KBM-7 (cell line): ENCODE measurements around the gene HINT2.

Experiments
- DNase-seq: peaks from one replicate; pipeline ENCODE4 v3.0.0-alpha.2; 2015
- in situ Hi-C: fragments of 300-500 bp; cut with MboI; formaldehyde crosslinking; loops from 2 replicates; pipeline ENCODE4 v1.14.3; 2020; ENCODE audit warnings: low sequenced_read_pairs, low pct_unique_long_range_greater_than_20kb, mixed read lengths

Gene HINT2

GRCh38 chr9:35814106-35814840 lies 569 bp downstream of the HINT2 start:
- peak; percentile 68 for DNase-seq
- in situ Hi-C loops, result no loop called here

DNA sequence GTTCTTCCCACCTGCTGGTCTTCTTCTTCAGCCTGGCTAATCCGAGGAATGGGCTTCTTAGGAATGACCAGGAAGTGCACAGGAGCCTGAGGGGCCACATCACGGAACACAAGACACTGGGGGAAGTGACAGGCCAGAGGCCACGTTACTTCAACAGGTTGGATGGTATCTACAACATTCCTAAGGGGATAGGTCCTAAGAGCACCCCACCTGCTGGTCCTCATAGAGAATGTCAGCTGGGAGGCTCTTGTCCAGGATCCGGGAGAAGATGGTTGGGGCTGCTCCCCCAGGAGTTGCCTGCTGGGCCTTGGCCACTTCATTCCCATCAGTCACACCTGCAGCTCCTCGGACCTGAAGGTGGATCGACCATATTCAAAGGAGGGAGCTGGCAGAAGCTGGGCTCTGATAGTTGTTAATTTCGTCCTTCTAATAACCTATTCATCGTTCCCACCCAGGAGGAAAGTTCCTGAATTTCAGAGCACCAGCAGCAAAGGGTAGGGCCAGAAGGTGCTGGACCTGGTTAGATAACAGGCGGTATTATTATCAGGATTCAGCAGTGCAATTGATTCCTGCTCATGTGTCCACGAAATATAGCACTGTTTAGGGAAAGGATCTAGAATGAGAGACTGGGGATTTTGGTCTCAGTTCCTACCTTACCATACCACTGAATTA lies 1.3 kb downstream of the HINT2 start:
- DNase-seq, result no peak
- in situ Hi-C loops, result no loop called here

- peak; percentile 98 for DNase-seq
- in situ Hi-C loops, result no loop called here
These were observed 2.7 kb downstream of the HINT2 start, which contains the start of gene SPAG8 for GRCh38 chr9:35812025-35812602. SPAG8 (minus strand) TSS chr9:35812262; CDS start chr9:35812147, 115 bp downstream.

DNA sequence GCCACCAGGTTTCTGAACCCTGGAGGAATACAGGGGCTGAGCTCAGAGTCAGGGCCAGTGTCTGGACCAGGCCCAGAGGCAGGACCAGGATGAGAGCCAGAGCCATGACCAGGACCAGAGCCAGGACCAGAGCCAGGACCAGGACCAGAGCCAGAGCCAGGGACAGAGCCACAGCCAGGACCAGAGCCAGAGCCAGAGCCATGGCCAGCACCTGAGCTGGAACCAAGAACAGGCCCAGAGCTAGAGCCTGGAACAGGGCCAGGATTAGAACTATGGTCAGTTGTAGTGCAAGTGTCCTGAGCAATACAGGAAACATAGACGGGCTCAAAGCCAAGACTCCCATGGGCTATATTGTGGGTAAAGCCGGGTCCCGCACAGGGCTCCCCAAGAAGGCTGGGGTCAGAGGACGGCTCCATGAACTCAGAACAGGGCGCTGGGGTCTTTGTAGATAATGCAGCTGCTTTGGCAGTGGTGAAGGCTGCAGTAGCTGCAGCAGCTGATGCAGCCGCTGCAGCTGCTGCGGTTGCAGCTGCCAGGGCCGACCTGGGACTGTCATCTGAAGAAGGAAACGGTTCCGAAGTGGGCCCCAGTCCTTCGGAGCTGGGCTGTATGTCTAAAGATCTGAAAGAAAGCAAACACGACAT lies 3.3 kb downstream of the HINT2 start:
- no peak for DNase-seq
- in situ Hi-C loops, result no loop called here

DNA sequence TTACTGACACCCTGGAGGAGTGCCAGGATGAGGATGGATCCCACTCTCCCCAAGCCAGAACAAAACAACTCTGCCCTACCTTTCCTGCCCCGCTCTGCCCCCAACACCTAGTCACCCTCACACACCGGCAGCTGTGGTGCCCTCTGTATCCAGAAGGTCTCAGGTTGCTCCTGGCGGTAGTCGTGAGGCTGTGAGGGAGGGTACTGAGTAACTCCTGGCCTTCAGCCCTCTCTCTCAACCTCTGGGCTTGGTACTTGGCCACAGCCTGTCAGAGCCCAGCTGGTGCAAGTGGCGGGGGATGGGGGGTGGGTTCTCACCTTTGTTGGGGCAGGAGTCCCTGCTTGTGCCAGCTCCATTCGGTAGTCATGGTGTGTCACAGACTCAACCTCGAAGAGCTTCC lies 4.7 kb downstream of the HINT2 start:
- DNase-seq, result no peak
- in situ Hi-C loops, result no loop called here

- no peak for DNase-seq
- in situ Hi-C loops, result no loop called here
These were observed 6.4 kb downstream of the HINT2 start for GRCh38 chr9:35808433-35808832.

DNA sequence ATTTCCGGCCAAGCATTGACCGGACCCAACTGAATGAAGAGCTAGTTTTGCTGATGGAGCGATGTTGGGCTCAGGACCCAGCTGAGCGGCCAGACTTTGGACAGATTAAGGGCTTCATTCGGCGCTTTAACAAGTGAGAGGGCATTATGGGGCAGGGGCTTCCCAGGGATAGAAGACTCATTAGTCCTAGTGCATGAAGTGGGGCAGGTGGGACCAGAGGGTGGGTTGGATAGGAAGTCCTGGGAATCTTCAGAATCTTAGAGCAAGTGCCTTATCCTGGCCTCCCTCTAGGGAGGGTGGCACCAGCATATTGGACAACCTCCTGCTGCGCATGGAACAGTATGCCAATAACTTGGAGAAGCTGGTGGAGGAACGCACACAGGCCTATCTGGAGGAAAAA lies 8.7 kb downstream of the HINT2 start:
- DNase-seq, result no peak
- in situ Hi-C loops, result no loop called here

DNA sequence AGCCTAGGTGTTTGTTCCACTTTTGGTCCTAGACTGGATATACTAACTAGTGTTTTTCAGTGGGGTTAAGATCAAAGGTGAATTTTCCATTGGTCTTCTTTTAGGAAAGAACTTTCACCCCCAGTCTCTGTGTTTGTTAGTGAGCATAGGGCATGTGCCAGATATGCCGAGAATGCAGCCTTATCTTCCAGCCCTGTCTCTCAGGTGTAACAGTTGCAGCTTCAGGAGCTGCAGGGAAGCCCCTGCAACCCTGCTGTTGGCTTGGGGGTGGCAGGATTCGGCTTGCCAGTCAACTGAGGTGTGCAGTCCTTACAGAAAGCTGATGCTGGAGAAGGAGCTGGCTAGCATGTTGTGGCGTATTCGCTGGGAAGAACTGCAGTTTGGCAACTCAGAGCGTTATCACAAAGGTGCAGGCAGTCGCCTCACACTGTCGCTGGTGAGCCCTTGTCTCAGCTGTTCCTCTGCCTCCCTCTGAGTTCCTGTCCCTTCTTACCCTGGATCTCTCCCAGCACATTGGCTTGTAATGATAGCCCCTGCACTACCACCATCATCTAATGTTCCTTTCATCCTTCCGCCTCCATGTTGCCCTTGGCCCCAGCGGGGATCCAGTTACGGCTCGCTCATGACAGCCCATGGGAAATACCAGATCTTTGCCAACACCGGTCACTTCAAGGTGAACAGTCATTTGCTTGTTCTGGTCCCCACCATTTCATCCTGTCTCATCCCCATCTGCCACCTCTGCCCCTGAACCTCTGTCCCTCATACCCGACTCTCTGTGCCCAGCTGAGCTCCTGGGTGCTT lies 13.3 kb downstream of the HINT2 start:
- in situ Hi-C loops, result no loop called here
- DNase-seq, result no peak

DNA sequence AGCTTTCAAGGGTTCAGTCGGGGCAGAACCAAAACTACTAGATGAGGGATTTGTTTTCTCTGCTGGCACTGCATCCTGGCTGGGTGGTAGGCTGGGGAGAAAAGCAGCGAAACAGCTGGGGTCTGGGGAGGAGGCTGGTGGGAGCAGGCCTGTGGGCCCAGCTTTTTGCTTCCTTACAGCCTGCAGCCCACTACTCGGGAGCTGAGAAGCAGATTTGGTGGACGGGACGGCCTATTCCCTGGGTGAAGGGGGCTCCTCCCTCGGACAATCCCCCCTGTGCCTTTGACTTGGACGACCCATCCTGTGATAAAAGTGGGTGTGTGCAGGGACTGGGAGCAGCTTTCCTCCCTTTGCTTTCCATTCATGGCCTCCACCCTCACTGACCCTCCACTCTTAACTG lies 14.3 kb downstream of the HINT2 start:
- in situ Hi-C loops, result no loop called here
- DNase-seq, result no peak

- no peak for DNase-seq
These were observed 16.0 kb downstream of the HINT2 start for GRCh38 chr9:35798658-35799374.

GRCh38 chr9:35797311-35798109 lies 17.3 kb downstream of the HINT2 start:
- in situ Hi-C loops, result no loop called here
- no peak for DNase-seq

More at GRCh38 chr9:35798658-35799374, 16.0 kb downstream of the HINT2 start:
- in situ Hi-C loops, result no loop called here

GRCh38 chr9:35795695-35796094 lies 19.1 kb downstream of the HINT2 start:
- DNase-seq, result no peak
- in situ Hi-C loops, result no loop called here

GRCh38 chr9:35793461-35793860 lies 21.4 kb downstream of the HINT2 start:
- no peak for DNase-seq
- in situ Hi-C loops, result no loop called here

DNA sequence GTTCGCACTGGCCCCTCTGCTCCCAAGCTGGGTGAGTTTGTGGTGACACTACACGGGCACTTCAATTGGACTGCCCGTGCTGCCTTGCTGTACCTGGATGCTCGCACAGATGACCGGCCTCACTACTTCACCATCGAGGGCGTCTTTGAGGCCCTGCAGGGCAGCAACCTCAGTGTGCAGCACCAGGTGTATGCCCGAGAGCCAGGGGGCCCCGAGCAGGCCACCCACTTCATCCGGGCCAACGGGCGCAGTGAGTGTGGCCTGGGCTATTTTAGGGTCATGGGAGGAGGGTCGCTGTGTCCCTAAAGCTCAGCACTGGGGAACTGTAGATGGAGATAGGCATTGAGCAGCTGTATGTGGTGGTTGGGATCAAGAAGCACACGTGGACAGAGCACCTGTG lies 22.0 kb downstream of the HINT2 start:
- in situ Hi-C loops, result no loop called here
- DNase-seq, result no peak

DNA sequence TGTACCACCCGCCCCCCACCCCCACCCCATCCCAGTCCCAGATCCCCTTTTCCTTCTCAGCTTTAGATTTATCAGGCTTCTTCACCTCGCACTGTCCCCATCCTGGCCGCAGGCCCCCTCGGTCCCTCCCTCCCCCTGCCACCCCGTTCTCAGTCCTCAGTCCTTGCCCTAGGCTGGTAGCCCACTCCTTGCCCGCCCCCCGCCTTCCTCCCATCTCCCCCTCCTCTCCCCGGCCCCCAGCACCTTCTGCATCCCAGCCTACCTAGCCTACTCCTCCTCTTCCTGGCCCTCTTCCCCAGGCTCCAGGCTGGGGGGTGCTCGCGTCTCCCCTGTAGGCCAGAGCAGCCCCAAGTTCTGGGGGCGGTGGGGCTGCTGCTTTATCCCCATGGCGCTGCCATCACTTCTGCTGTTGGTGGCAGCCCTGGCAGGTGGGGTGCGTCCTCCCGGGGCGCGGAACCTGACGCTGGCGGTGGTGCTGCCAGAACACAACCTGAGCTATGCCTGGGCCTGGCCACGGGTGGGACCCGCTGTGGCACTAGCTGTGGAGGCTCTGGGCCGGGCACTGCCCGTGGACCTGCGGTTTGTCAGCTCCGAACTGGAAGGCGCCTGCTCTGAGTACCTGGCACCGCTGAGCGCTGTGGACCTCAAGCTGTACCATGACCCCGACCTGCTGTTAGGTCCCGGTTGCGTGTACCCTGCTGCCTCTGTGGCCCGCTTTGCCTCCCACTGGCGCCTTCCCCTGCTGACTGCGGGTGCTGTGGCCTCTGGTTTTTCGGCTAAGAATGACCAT lies 22.6 kb downstream of the HINT2 start:
- in situ Hi-C loops, result no loop called here
- no peak for DNase-seq

DNA sequence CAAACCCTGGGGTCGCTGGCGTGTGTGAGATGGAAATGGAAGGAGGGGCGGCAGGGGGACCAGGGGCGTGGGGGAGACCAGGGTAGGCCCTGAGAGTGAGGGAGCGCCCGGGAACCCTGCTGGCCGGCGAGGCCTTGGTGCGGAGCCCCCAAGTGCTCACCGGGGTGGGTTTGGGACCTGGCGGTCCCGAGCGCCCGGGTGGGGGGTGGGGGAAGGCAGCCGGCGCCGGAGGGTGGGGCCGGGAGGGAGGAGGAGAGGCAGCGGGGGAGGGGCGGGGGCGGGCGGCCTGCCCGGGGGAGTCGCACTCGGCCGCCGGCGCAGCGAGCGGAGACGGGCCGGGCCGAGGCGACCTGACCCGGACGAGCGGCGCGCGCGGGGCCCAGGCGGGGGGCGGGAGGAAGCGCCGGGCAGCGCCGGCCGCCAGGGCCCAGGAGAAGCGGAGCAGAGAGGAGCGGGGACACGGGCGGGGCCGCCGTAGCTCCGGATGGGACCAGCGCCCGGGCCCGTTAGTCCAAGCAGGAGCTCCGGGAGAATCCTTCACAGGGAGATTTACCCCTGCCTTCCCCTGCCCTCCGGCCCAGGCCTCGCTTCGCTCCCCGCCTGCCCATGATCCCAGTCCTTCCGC lies 23.4 kb downstream of the HINT2 start, which contains the start of gene NPR2:
TSS of gene NPR2 (plus strand) at position 295 of the 625 bp plus-strand sequence. CDS start 818 bp downstream, outside the sequence.
- in situ Hi-C loops, result no loop called here
- no peak for DNase-seq
